Measurements from ENCODE around the gene SENP8. TPM values are rescaled to one million over a fixed set of nuclear protein-coding genes. Genes with fewer than 3 reads are reported as not detected.

The SENP8 gene
- total and polyA plus RNA-seq, 2 of the 4 experiments (the other 2 are of a cell fraction), result 1.6 to 2.9 TPM

- BruUV-seq (replicated peaks), result no TSS peak
- H3K4ac ChIP-seq (ENCODE audit: low read depth, low read length), result no peak overlapping the region
- no peak for TF ChIP-seq SMC3 (IDR thresholded peaks at IDR 0.05; ENCODE audit: low read depth, low read length)
- TF ChIP-seq USF2 (IDR thresholded peaks at IDR 0.05; ENCODE audit: low read depth, low read length), result no peak
- TF ChIP-seq BHLHE40 (IDR thresholded peaks at IDR 0.05; ENCODE audit: low read depth, low read length), result no peak
- no peak for TF ChIP-seq MAZ (IDR thresholded peaks at IDR 0.05; ENCODE audit: borderline replicate concordance, low read depth, low read length)
- no peak overlapping the region for H2BK120ac ChIP-seq (ENCODE audit: low read depth, low read length)
- no peak overlapping the region for H2BK5ac ChIP-seq (ENCODE audit: low read depth, low read length, poor library complexity, severe bottlenecking)
- in situ Hi-C loops (cut with MboI; ENCODE audit: low sequenced_read_pairs), result no loop called here
- no peak overlapping the region for H3K4me3 ChIP-seq (ENCODE audit: insufficient read depth, low read depth, low read length)
- intact Hi-C loops (cut with micrococcal nuclease), result no loop called here
- H3K9ac ChIP-seq (ENCODE audit: low read depth, low read length), result no peak overlapping the region
- no peaks in the 10 kb centered on the region for H4K20me1 ChIP-seq (ENCODE audit: insufficient read depth, low read length)
- no peak overlapping the region for H2BK20ac ChIP-seq (ENCODE audit: low read depth, low read length)
- no peak overlapping the region for H4K91ac ChIP-seq (ENCODE audit: insufficient read depth, low read depth, low read length)
- peaks cover 75% of the 10 kb centered on the region for H3K27me3 ChIP-seq (ENCODE audit: control insufficient read depth, insufficient read depth, low read length)
- 90% methylated on average over 2 of the region's 7 CpGs; no CpG with 5 or more reads in 1 of the 2 experiments for WGBS, 2 experiments (ENCODE audit: extremely low coverage in 2 of 2, insufficient read length in 1 of 2)
- H2AFZ ChIP-seq (replicated peaks; ENCODE audit: low read length, poor library complexity), result no peak overlapping the region
- DNase-seq (no peak), ATAC-seq (ENCODE audit: low read depth) (no peak)
- no peak overlapping the region for H3K56ac ChIP-seq (ENCODE audit: extremely low read depth, insufficient read depth, low read length)
- no peak overlapping the region for H2BK15ac ChIP-seq (ENCODE audit: low read depth, low read length)
- no peak overlapping the region for H3K14ac ChIP-seq (replicated peaks; ENCODE audit: low read depth, low read length)
- H3K9me3 ChIP-seq (ENCODE audit: control insufficient read depth, insufficient read depth, low read length), result no peaks in the 10 kb centered on the region
- no peaks in the 10 kb centered on the region for H3K36me3 ChIP-seq (ENCODE audit: control insufficient read depth, insufficient read depth, low read length)
- no peak overlapping the region for H3K4me2 ChIP-seq (ENCODE audit: low read depth, low read length)
- CTCF ChIA-PET, result no interaction called here
- no peaks in the 10 kb centered on the region for H3K79me1 ChIP-seq (ENCODE audit: low read depth in 1 of 2, low read length in 2 of 2)
- no peak overlapping the region for H2AK5ac ChIP-seq (ENCODE audit: low read depth, low read length)
- H3K9me1 ChIP-seq (ENCODE audit: insufficient read depth, low read length), result no peaks in the 10 kb centered on the region; the same call in none of the 2 replicates
- POLR2A ChIA-PET (ENCODE audit: unreplicated experiment), result no interaction called here
- peaks cover 12% of the 10 kb centered on the region for H3K4me1 ChIP-seq (ENCODE audit: control insufficient read depth, insufficient read depth, low read length)
- no peak overlapping the region for H4K8ac ChIP-seq (ENCODE audit: low read depth in 2 of 2, low read length in 2 of 2)
- no peak overlapping the region for H2AK9ac ChIP-seq (replicated peaks; ENCODE audit: low read depth, low read length, poor library complexity)
- H3K18ac ChIP-seq (ENCODE audit: low read depth, low read length), result no peak overlapping the region
- no peak overlapping the region for H3K23ac ChIP-seq (ENCODE audit: low read depth, low read length)
- H4K5ac ChIP-seq (ENCODE audit: low read depth, low read length), result no peak overlapping the region
- H3K27ac ChIP-seq (ENCODE audit: insufficient read depth, low read length), result no peak overlapping the region
- dilution Hi-C loops (cut with HindIII; ENCODE audit: low sequenced_read_pairs, unreplicated experiment), result no loop called here
Observed at GRCh38 chr15:72170691-72171090, 52.5 kb downstream of the SENP8 start.

Data from IMR-90 (cell line).